ENCODE results near the gene COPRS. TPM values are rescaled to one million over a fixed set of nuclear protein-coding genes. Genes with fewer than 3 reads are reported as not detected.

COPRS gene
- total and polyA plus RNA-seq, 2 of the 13 experiments (the other 11 are each of a cell fraction or from before 2014, with no cell fraction given): 22.7 to 93.8 TPM

- TF ChIP-seq SP4 (CRISPR knock-in tag; IDR thresholded peaks at IDR 0.05) (peak; percentile 42; the same call in 1 of the 2 replicates), ZNF547 (CRISPR knock-in tag; IDR thresholded peaks at IDR 0.05) (no peak), ZFP41 (CRISPR knock-in tag; IDR thresholded peaks at IDR 0.05; ENCODE audit: borderline replicate concordance) (peak; percentile 27; the same call in 1 of the 2 replicates), ZGPAT (CRISPR knock-in tag; IDR thresholded peaks at IDR 0.05) (no peak)
Observed at GRCh38 chr17:31857920-31858641, 963 bp downstream of the COPRS start (continued).

GRCh38 chr17:31856750-31857149, 2.3 kb downstream of the COPRS start:
- ATAC-seq (no peak), FAIRE-seq (no peak), DNase-seq (ENCODE audit: low spot score) (no peak)
- H3K27ac ChIP-seq (ENCODE audit: extremely low read length, insufficient read depth, low read length): no peak overlapping the region
- ChIA-PET POLR2A (no interaction called here), CTCF (ENCODE audit: low intra/inter-chr PET ratio, low total read pairs) (no interaction called here)
- no peaks in the 10 kb centered on the region for H3K9me3 ChIP-seq (ENCODE audit: low read length)
- WGBS (ENCODE audit: low lambda C conversion rate): 91% methylated on average over 4 of the region's 4 CpGs
- no peak overlapping the region for H3K4me2 ChIP-seq (ENCODE audit: low read depth, low read length)
- intact Hi-C loops (cut with micrococcal nuclease; ENCODE audit: unreplicated experiment) (no loop called here), in situ Hi-C loops (cut with HindIII; ENCODE audit: extremely low pct_ligation_motif_present, low pct_unique_long_range_greater_than_20kb) (loop anchor here (25.0 kb wide), 1 partner anchor 106 kb away; no protein-coding TSS in a partner anchor)
- peaks cover 3 to 11% of the 10 kb centered on the region in 2 experiments; a peak in 4 of 5 replicates for H3K36me3 ChIP-seq (replicated peaks in 1 of 2; ENCODE audit: control insufficient read depth in 1 of 2, insufficient read depth in 2 of 2, low read length in 2 of 2)
- no peak overlapping the region for H2AFZ ChIP-seq (ENCODE audit: low read length)
- peaks cover 39% of the 10 kb centered on the region for H3K4me1 ChIP-seq (ENCODE audit: insufficient read depth, low read length)
- H3K27me3 ChIP-seq (ENCODE audit: control insufficient read depth in 1 of 2, insufficient read depth in 2 of 2, low read length in 2 of 2): no peaks in the 10 kb centered on the region
- H3K79me2 ChIP-seq (ENCODE audit: insufficient read depth, low read length): peaks cover 20% of the 10 kb centered on the region
- TF ChIP-seq ZZZ3 (CRISPR knock-in tag; IDR thresholded peaks at IDR 0.05; ENCODE audit: borderline replicate concordance) (no peak), IRF9 (CRISPR knock-in tag; IDR thresholded peaks at IDR 0.05; ENCODE audit: borderline replicate concordance) (no peak), PAF1 (CRISPR knock-in tag; IDR thresholded peaks at IDR 0.05) (no peak), ZNF572 (CRISPR knock-in tag; IDR thresholded peaks at IDR 0.05) (no peak), ATF5 (CRISPR knock-in tag; IDR thresholded peaks at IDR 0.05; ENCODE audit: low read depth) (no peak), MAFK (conservative IDR thresholded peaks at IDR 0.05 in 1 of 2, IDR thresholded peaks at IDR 0.05 in 1 of 2; ENCODE audit: low read length in 2 of 2) (no peak), KLF16 (CRISPR knock-in tag; IDR thresholded peaks at IDR 0.05) (no peak)
- H3K9ac ChIP-seq (ENCODE audit: insufficient read depth, low read depth, low read length): 0 out of 2 replicates have a peak overlapping the region, but pooled peaks have one; percentile 1
- no peak overlapping the region for H3K4me3 ChIP-seq (replicated peaks in 1 of 3; ENCODE audit: insufficient read depth in 1 of 3, low read depth in 2 of 3, low read length in 3 of 3)
- BruUV-seq (replicated peaks): no TSS peak
- H4K20me1 ChIP-seq (ENCODE audit: insufficient read depth, low read length): no peaks in the 10 kb centered on the region

Data from HepG2 (cell line).